ENCODE results near the gene NRXN3.

Gene NRXN3

GRCh38 chr14:79588398-79588797, 1418.2 kb downstream of the NRXN3 start:
- Histone ChIP-seq H3K36me3 (ENCODE audit: insufficient read depth, low read length) (no peaks in the 10 kb centered on the region), H3K27ac (ENCODE audit: low read depth, low read length, poor library complexity, severe bottlenecking) (no peak overlapping the region), H3F3A (ENCODE audit: insufficient read depth, low read length) (no peaks in the 10 kb centered on the region), H3K9me2 (ENCODE audit: low read depth, low read length) (no peaks in the 10 kb centered on the region), H3K79me2 (ENCODE audit: insufficient read depth, low read length) (no peaks in the 10 kb centered on the region), H3K9me3 (ENCODE audit: low read length) (no peaks in the 10 kb centered on the region), H3K4me2 (ENCODE audit: low read length) (no peak overlapping the region), H4K20me1 (ENCODE audit: insufficient read depth, low read length) (no peaks in the 10 kb centered on the region), H2AFZ (ENCODE audit: low read length) (no peak overlapping the region), H3K4me1 (ENCODE audit: insufficient read depth, low read length, severe bottlenecking) (no peaks in the 10 kb centered on the region), H3K9ac (ENCODE audit: low read length) (no peak overlapping the region), H3K4me3 (ENCODE audit: low read depth, low read length, poor library complexity, severe bottlenecking) (no peak overlapping the region), H3K27me3 (ENCODE audit: insufficient read depth, low read length) (no peaks in the 10 kb centered on the region)
- TF ChIP-seq EZH2 (IDR thresholded peaks at IDR 0.05; ENCODE audit: borderline replicate concordance, low read length) (no peak), CTCF (IDR thresholded peaks at IDR 0.05; ENCODE audit: low read length) (no peak)

GRCh38 chr14:79596551-79596950, 1426.4 kb downstream of the NRXN3 start:
- H3K9me3 ChIP-seq (ENCODE audit: low read length) = no peaks in the 10 kb centered on the region
- H3K36me3 ChIP-seq (ENCODE audit: insufficient read depth, low read length) = no peaks in the 10 kb centered on the region
- no peaks in the 10 kb centered on the region for H3K4me1 ChIP-seq (ENCODE audit: insufficient read depth, low read length, severe bottlenecking)
- H3K9me2 ChIP-seq (ENCODE audit: low read depth, low read length) = no peaks in the 10 kb centered on the region
- H3K4me3 ChIP-seq (ENCODE audit: low read depth, low read length, poor library complexity, severe bottlenecking) = no peak overlapping the region
- H3K4me2 ChIP-seq (ENCODE audit: low read length) = no peak overlapping the region
- no peaks in the 10 kb centered on the region for H3K79me2 ChIP-seq (ENCODE audit: insufficient read depth, low read length)
- H2AFZ ChIP-seq (ENCODE audit: low read length) = no peak overlapping the region
- TF ChIP-seq CTCF (IDR thresholded peaks at IDR 0.05; ENCODE audit: low read length) (no peak), EZH2 (IDR thresholded peaks at IDR 0.05; ENCODE audit: borderline replicate concordance, low read length) (no peak)
- H3K9ac ChIP-seq (ENCODE audit: low read length) = no peak overlapping the region
- no peaks in the 10 kb centered on the region for H4K20me1 ChIP-seq (ENCODE audit: insufficient read depth, low read length)
- no peaks in the 10 kb centered on the region for H3K27me3 ChIP-seq (ENCODE audit: insufficient read depth, low read length)
- no peaks in the 10 kb centered on the region for H3F3A ChIP-seq (ENCODE audit: insufficient read depth, low read length)
- H3K27ac ChIP-seq (ENCODE audit: low read depth, low read length, poor library complexity, severe bottlenecking) = no peak overlapping the region

GRCh38 chr14:79597566-79597965, 1427.4 kb downstream of the NRXN3 start:
- no peaks in the 10 kb centered on the region for H3K9me2 ChIP-seq (ENCODE audit: low read depth, low read length)
- no peak overlapping the region for H3K9ac ChIP-seq (ENCODE audit: low read length)
- H3K4me3 ChIP-seq (ENCODE audit: low read depth, low read length, poor library complexity, severe bottlenecking) = no peak overlapping the region
- TF ChIP-seq EZH2 (IDR thresholded peaks at IDR 0.05; ENCODE audit: borderline replicate concordance, low read length) (no peak), CTCF (IDR thresholded peaks at IDR 0.05; ENCODE audit: low read length) (no peak)
- H3K4me2 ChIP-seq (ENCODE audit: low read length) = no peak overlapping the region
- H3K79me2 ChIP-seq (ENCODE audit: insufficient read depth, low read length) = no peaks in the 10 kb centered on the region
- no peaks in the 10 kb centered on the region for H3K4me1 ChIP-seq (ENCODE audit: insufficient read depth, low read length, severe bottlenecking)
- no peak overlapping the region for H2AFZ ChIP-seq (ENCODE audit: low read length)
- no peaks in the 10 kb centered on the region for H3K36me3 ChIP-seq (ENCODE audit: insufficient read depth, low read length)
- H4K20me1 ChIP-seq (ENCODE audit: insufficient read depth, low read length) = no peaks in the 10 kb centered on the region
- H3F3A ChIP-seq (ENCODE audit: insufficient read depth, low read length) = no peaks in the 10 kb centered on the region
- no peaks in the 10 kb centered on the region for H3K9me3 ChIP-seq (ENCODE audit: low read length)
- H3K27ac ChIP-seq (ENCODE audit: low read depth, low read length, poor library complexity, severe bottlenecking) = no peak overlapping the region
- no peaks in the 10 kb centered on the region for H3K27me3 ChIP-seq (ENCODE audit: insufficient read depth, low read length)

Data from OCI-LY1 (cell line).